Measurements from ENCODE around the gene MICAL3.

- no peak for TF ChIP-seq EZH2 (IDR thresholded peaks at IDR 0.05; ENCODE audit: insufficient read depth, poor library complexity, severe bottlenecking)
- TF ChIP-seq EZH2phosphoT487 (IDR thresholded peaks at IDR 0.05; ENCODE audit: insufficient read depth, low read depth) = no peak
Observed at GRCh38 chr22:17842386-17842785, 182.0 kb downstream of the MICAL3 start.

Measured in GM23248 (cell line).